Type B pancreatic cell (in vitro differentiated cells): ENCODE results near the gene PLAC9. TPM values are rescaled to one million over a fixed set of nuclear protein-coding genes. Genes with fewer than 3 reads are reported as not detected.

Source experiments
- DNase-seq: peaks from one replicate; pipeline ENCODE4 v3.0.0; 2021; ENCODE audit warnings: mixed read lengths; ENCODE audit not compliant: unreplicated experiment; ENCODE audit errors: extremely low spot score
- H3K27ac Mint-ChIP-seq: 2 replicates; pipeline ENCODE4 v1.8.0; 2021; ENCODE audit warnings: mild to moderate bottlenecking, mixed read lengths
- H3K27me3 Mint-ChIP-seq: 2 replicates; pipeline ENCODE4 v1.8.0; 2021; ENCODE audit warnings: mixed read lengths
- H3K36me3 Mint-ChIP-seq: 2 replicates; pipeline ENCODE4 v1.8.0; 2021; ENCODE audit warnings: mixed read lengths
- H3K4me1 Mint-ChIP-seq: one replicate; pipeline ENCODE4 v1.8.0; 2021; ENCODE audit warnings: mixed read lengths; ENCODE audit not compliant: unreplicated experiment
- H3K4me3 Mint-ChIP-seq: 2 replicates; pipeline ENCODE4 v1.8.0; 2021; ENCODE audit warnings: mild to moderate bottlenecking, mixed read lengths
- H3K9me3 Mint-ChIP-seq: 2 replicates; pipeline ENCODE4 v1.8.0; 2021; ENCODE audit warnings: mixed read lengths
- CTCF ChIP-seq: fragments of 200-600 bp; sonication (generic); conservative IDR thresholded peaks from 2 replicates; pipeline ENCODE4 v1.5.0; 2021; ENCODE audit warnings: antibody characterized with exemption, mild to moderate bottlenecking
- total RNA-seq: library from RNA; stranded (reverse); gene quantifications from 2 replicates; pipeline ENCODE4 v1.2.1, GENCODE V29; 2021; ENCODE audit warnings: low replicate concordance

The PLAC9 gene
- total RNA-seq, 1 donor from 2014 or later, result 8.2 TPM

GRCh38 chr10:80164596-80164995, 32.1 kb downstream of the PLAC9 start:
- Mint-ChIP-seq H3K4me1 (peaks cover 21% of the 10 kb centered on the region), H3K4me3 (no peak overlapping the region), H3K9me3 (no peaks in the 10 kb centered on the region), H3K36me3 (peaks cover 29% of the 10 kb centered on the region), H3K27me3 (no peaks in the 10 kb centered on the region), H3K27ac (peak overlapping the region; percentile 78)
- no peak for DNase-seq
- TF ChIP-seq CTCF, result no peak

DNA sequence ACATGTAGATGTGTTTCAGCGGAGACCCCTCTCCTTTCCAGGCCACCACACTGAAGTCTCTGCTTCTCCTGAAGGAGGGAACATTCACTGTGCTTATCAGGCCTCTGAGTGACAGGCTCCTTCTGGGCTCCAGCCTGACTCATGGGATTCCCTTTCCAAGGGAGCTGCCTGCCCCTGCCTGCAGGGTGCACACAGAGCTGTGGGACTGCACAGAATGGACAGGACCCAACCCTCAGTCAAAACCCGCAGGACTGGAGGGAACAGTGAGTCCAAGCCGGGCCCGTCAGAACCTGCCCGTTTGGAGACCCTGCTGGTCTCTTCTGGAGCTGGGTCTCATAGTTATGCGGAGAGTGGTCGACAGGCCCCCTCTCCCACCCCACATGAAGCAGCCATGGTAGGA, 32.6 kb downstream of the PLAC9 start:
- Mint-ChIP-seq H3K4me1 (peaks cover 26% of the 10 kb centered on the region), H3K36me3 (peaks cover 29% of the 10 kb centered on the region), H3K27ac (peak overlapping the region; percentile 33), H3K4me3 (no peak overlapping the region), H3K9me3 (no peaks in the 10 kb centered on the region), H3K27me3 (no peaks in the 10 kb centered on the region)
- no peak for TF ChIP-seq CTCF
- DNase-seq, result no peak

- TF ChIP-seq CTCF, result no peak
- no peaks in the 10 kb centered on the region for H3K27me3 Mint-ChIP-seq
- no peak for DNase-seq
- H3K36me3 Mint-ChIP-seq, result peaks cover 20% of the 10 kb centered on the region
- peak overlapping the region; percentile 33 for H3K27ac Mint-ChIP-seq
- no peaks in the 10 kb centered on the region for H3K9me3 Mint-ChIP-seq
- peaks cover 26% of the 10 kb centered on the region for H3K4me1 Mint-ChIP-seq
- no peak overlapping the region for H3K4me3 Mint-ChIP-seq
These were observed 34.3 kb downstream of the PLAC9 start for GRCh38 chr10:80166581-80167470.

- Mint-ChIP-seq H3K4me1 (peaks cover 26% of the 10 kb centered on the region), H3K36me3 (peaks cover 20% of the 10 kb centered on the region), H3K27me3 (no peaks in the 10 kb centered on the region), H3K4me3 (no peak overlapping the region), H3K27ac (no peak overlapping the region), H3K9me3 (no peaks in the 10 kb centered on the region)
- TF ChIP-seq CTCF, result no peak
- DNase-seq, result no peak
These were observed 35.1 kb downstream of the PLAC9 start for GRCh38 chr10:80167471-80168161.

- no peak for DNase-seq
- no peaks in the 10 kb centered on the region for H3K9me3 Mint-ChIP-seq
- no peak overlapping the region for H3K4me3 Mint-ChIP-seq
- H3K27ac Mint-ChIP-seq, result no peak overlapping the region
- peaks cover 20% of the 10 kb centered on the region for H3K36me3 Mint-ChIP-seq
- H3K27me3 Mint-ChIP-seq, result no peaks in the 10 kb centered on the region
- H3K4me1 Mint-ChIP-seq, result peaks cover 26% of the 10 kb centered on the region
- TF ChIP-seq CTCF, result no peak
These were observed 35.6 kb downstream of the PLAC9 start for GRCh38 chr10:80168162-80168511.
